AML-193 (cell line): ENCODE data around the gene PDXK.

Experiments
- DNase-seq, 2 experiments: peaks; one replicate each; lab custom pipeline; 2025; lab: John Stamatoyannopoulos, UW

Gene PDXK

DNA sequence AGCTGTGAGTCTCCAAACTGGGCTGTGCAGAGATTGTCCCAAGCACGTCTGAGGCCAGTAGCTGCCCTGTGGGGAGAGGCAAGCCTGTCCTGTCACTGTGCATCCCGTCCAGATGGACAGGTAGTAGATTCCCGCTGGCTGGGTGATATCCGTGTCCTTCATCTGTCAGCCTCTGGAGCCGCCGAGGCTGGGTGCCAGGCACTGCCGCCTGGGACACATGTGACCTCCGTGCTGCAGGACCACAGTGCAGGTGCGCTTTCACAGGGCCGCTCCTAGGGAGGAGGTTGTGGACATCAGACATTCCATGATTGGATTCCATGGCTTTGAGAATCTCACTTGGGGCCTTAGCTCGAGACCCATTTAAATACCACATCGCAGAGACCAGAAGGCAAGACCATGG is 4.7 kb downstream of the PDXK start:
- DNase-seq = no peak

DNA sequence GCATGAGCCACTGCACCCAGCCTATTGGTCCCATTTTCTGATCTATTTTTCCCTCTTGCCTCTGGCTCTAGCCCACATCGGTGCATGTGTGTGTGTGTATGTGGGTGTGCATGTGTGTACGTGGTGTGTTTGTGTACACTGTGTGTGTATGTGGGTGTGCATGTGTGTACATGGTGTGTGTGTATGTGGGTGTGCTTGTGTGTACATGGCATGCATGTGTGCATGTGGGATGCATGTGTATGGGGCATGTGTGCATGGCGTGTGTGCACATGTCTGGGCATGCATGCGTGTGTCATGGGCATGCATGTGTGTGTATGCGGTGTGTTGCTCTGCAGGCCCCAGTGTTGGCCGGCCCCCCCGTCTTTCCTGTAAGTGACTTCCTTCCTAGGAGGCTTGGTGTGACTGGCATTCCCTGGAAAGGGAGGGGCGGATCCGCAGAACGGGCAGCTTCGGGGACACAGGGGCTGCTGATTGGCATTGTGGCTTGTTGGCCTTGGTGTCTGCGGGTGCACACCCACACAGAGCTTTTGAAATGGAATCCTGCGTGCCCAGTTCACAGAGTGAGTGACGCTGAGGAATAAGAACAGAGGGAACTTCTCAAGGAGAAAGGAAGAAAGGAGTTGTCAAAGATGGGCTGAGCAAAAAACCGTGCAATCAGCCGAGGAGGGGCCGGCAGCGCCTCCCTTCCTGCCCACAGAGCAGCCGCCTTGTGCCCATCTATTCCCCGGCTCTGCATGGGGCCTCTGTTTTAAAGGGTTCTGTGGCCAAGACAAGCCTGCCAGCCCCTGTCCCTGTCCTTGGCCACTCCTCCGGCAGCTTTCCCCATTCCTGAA is 8.0 kb downstream of the PDXK start:
- no peak for DNase-seq

DNA sequence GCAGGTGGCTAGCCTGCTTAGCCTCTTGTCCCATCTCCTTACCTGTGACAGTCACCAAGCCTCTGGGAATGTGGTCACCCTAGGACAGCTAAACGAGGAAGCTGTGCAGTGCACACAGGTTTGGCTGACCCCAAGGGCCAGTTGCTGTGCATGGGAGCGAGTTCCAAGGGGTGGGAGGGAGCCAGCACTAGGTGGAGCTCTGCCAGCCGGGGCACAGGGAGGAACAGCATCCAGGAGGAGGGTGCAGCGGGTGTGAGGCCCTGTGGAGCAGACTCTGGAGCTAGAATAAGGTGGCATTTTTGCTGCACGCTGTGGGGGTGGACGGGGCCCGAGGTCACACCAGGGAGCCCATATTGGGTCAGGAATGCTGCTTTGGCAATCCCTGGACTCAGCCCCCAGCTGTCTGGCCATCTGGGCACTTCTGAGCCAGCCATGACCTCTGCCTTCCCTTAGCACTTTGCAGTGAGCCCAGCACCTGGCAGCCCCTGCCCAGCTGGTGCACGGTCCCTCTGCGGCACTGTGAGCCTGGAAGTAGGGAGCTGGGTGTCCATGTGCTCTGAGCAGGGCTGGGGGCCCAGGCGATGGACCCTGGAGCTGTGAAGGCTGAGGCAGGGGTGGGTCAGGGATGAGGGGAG is 8.7 kb downstream of the PDXK start:
- peak in 1 of 2 experiments; percentile 13 for DNase-seq

DNA sequence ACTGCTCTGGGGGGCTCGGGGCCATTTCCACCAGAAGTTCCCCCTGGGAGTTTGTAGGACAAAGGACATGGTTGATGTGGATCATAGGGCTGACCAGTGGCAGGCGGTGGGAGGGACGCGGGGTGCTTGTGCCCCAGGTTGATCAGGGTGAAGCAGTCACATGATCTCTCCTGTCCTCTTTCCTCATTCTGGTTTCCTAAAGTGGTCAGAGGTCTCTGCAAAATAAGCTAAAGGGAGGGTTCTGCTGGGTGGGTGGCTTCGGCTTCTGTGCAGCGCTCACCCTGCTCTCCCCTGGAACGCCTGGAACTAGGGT is 9.2 kb downstream of the PDXK start:
- DNase-seq = peak; percentile 52 to 66

DNA sequence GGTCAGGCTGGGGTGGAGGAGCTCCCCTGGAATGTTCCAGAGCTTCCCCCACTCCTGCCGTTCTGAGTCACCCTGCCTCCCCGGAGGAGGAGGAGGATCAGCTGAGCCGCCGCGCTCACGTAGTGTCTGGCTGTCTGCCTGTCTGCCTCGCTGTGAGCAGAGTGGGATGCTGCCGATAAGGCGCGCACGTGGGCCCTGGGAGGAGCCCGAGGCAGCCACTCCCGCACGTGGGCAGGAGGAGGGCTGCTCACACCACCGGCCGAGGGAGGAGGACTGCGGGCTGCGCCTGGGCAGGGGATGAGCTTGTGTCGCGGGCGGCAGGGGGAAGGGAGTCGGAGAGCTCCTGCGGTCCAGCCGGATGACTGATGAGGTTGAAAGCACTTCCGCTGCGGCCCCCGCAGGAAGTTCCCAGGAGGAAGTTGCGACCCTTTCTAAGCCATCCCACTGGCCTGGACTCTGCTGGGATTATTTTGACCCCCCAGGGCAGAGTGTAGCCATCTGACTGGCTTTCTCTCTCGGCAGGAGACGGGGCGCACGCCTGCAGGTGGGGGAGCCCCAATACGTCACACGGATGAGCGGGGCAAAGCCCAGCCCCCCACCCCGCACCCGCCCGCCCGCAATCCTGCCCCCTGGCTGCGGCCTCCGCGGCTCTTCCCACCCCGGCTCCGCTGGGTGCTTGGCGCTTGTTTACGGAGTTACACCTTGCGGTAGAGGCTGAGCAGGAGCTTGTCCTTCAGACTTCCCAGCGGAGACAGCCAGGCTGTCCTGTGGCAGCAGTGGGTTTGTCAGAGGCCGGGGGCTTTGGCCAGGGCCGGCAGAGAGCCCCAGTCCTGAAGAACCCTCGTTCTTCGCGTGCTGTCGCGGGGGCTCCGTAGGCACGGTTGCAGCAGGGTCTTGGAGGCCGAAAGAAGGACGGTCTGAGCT is 9.8 kb downstream of the PDXK start:
- peak; percentile 78 to 83 for DNase-seq

DNA sequence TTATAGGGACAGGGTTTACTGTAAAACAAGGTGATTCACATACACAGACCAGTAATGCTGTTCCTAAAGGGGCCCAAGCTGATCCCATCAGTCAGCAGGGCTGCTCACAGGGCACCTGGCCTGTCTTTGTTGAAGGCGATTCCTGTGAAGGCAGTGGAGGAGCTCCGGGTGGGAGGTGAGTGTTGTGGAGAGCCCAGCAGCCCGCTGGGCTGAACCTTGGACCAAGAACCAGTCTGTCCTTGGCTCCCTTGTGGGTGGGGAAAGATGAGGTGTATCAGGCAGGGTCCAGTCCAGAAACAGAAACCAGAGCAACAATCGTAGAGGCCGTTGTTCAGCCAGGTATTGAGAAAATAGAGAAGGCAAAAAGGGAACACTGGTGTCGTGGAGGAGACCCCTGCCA is 12.5 kb downstream of the PDXK start:
- DNase-seq = no peak

DNA sequence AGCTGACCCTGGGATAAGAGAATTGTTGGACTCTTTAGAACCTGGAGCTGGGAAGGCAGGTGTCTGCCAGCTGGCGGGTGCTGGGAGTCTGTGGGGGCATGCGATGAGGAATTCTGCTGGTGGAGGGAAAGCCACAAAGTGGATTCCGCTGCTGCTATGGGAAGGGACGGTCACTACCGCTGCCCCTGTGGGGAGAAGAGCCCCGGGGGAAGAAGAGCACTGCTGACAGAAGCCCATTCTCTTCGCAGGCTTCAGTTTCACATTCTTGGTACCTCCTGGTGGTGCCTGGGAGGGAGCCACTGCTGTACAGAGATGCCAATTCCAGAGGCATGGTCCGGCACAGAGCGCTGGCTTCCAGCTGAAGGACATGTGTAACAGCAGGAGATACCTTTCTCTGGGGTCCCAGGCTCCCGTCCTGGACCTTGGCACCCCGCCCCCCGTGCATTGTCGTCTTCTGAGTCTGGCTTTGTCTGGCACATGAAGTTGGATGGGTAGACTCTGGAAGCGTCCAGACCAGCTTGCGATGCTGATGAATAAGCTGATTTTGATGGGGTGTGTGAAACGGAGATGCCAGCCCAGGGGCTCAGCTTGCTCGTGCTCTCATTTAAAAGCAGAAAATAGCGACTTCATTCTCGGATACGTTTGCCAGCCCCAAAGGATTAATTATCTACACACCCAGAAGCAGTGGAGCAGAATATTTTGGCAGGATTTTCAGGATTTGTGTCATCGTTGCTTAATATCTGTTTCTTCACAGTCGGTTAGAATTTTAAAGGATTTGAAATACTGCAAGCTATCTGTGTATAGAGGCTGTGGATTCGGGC is 13.2 kb downstream of the PDXK start:
- DNase-seq = no peak

DNA sequence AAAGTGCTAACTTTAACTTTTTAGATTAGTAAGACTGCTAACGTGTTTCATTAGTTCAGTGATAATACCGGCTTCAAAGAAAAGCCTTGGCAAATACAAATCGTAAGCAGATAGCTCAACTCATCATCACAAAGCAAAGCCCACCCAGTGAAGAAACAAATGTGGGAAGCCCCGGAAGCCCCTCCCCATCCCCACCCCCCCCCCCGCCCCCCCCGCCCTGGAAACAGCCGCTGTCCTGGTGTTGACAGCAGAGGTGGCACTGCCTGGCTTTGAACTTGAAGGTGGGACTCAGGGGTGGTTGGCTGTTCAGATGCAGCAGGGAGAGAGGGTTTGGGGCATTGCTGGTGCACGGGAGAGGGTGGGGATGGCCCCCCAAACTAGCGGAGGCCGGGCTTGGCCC is 14.1 kb downstream of the PDXK start:
- DNase-seq = no peak

DNA sequence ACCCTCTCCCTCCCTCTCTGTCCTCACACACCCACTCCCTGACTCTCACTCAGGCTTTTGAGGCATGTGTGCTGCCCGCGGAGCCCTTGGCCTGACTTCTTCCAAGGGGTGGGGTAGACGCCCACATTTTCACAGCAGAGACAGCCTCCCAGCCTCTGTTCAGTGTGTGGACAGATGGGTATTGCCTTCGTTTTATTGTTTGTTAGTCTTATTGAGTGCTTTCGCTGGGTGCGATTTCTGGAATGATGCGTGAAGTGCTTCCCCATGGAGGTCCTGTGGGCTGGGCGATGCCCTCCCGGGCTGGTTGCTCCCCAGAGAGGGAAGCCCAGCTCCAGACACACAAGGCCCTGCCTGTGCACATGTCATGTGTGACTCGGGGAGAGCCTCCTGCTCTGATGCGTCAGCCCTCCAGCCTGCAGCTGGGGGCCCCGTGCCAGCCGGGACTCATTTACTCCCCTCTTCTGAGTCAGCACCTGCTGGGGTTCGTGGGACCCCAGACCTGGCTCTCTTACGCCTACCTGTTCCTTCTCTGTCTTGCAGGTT is 14.7 kb downstream of the PDXK start:
- DNase-seq = no peak

DNA sequence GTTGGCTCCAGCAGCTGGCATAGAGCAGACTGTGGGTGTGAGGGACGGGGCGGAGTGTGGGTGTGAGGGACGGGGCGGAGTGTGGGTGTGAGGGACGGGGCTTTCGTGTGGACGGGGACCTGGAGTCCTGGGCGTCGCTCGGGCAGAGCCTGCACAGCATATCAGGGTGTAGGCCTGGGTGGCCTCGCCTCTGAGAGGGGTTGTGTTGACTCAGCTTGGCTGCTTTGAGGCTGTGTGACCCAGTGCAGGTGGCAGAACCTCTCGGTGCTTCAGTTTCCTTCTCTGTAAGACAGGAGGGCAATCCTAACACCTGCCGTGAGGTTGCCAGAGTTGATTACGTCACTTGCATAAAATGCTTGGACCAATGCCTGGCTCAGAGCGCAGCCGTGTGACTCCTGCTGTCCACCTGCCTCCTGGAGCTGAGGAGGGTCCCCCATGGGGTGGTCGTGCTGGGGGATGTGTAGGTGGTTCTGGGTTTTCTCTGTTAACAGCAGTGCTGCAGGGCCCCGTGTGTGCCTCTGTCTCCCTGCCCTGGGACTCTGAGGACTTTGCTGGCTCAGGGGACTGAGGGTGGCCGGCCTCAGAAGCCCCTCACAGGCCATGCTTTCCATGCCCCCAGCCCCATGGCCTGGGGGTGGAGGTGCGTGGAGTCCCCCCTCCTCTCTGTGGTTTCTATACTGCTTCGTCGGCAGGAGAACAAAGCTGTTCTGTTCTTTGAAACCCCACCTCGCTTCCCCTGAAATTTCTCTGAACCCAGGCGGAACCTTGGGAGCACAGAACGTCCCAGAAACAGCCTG is 15.4 kb downstream of the PDXK start:
- no peak for DNase-seq

DNA sequence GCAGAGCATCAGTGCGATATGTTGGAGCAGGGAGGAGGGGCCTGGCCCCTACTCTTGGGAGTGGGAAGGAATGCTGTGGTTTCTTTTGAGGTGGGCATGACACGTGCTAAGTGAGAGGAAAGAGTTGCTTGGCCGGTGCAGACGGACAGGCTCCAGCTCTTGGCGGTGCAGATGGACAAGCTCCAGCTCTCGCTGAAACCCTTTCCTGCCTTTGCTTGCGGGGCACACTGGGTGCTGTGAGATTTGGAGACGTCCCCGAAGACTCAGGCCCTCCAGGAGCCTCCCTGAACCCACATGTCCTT is 15.9 kb downstream of the PDXK start:
- DNase-seq = no peak

DNA sequence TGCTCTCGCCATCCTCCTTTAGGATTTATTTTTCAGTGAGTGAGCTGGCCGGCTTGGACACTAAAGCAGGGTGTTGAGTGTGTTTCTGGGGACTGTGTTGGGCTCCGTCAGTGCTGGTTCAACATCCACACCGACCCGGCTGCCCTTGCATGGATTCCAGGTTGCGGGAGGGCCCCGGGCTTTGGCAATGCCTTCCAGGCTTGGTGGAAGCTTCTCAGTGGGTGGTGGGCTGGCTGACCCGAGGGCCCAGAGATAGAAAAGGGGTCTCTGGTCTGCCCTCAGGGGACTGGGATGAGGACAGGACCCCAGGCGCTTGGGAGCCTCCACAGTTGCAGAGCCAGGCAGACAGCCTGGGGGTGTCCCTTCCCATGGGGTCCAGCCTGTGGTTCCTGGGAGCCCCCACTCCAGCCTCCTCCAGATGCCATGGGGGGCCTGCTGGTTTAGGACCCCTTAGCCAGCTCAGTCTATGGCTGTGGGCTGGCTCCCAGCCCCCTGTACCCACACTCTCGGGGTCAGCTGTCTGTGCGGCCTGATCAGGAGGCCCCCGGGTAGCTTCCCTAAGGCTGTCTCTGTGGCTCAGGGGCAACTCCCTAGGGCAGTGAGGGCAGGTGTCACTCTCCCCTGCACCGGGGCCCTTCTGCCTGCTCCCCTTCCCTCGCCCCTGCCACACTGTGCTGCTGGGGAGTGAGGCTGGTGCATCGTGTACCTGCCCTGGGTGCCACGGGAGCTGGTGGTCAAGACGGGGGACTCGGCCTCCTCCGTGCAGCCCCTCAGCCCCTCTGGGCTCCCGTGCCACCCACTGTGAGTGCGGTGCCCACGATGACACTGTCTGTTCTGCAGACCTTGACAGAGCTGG is 16.5 kb downstream of the PDXK start:
- DNase-seq = no peak

DNA sequence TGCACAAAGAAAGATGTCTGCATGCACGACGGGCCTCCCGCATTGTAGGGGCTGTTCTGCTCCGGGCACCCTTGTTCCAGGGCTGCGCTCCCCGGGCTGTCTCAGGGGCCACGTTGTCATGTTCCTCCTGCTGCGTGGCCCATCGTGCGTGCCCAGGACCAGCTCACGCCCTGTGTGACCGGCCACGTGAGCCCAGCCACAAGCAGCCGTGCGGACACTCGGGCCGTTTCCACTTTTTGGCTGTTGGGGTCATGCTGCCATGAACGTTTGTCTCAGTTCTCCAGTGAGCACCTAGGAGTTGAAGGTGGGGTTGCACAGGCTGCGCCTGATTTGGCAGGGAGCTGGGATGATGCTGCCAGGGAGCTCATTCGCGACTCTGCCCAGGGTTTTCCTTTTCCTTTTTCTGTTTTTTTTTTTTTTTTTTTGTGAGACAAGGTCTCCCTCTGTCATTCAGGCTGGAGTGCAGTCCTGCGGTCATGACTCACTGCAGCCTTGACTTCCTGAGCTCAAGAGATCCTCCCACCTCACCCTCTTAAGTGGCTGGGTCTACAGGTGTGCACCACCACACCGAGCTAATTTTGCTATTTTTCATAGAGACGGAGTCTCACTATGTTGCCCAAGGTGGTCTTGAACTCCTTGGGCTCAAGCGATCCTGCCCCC is 17.4 kb downstream of the PDXK start:
- DNase-seq = no peak

DNA sequence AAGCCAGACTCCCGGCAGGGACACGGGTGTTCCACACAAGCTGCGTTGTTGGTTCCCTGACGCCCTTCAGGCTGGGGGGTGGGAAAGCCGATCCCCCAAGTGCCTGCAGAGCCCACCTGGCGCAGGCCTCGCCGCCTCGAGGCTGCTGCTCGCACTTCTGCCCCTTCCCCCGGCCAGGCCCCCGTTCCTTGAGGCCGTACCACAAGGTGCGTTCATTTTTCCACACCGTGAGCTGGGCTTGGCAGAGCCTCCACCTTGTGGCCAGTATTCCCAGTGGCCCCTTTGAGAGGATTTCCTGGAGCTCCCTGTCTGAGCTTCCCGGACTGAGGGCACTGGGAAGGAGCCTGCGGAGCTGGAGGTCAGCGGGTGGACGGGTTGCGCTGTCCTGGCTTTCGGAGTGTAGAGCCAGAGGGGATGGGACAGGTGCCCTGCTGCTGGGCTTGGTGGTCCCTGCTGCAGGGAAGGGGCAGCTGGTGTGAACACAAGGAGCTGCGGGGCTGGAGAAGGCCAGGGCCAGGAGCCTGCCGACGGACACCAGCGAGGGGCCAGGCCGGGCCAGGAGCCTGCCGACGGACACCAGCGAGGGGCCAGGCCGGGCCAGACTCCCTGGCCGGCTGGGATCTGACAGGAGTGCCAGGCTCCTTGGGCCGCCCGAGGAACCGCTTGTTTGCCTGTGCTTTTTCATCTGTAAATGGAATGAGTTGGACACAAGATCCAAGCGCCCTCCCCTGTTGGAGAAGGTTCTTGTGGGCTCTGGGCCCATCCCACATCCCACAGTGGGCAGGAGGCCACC is 18.4 kb downstream of the PDXK start:
- DNase-seq = no peak

DNA sequence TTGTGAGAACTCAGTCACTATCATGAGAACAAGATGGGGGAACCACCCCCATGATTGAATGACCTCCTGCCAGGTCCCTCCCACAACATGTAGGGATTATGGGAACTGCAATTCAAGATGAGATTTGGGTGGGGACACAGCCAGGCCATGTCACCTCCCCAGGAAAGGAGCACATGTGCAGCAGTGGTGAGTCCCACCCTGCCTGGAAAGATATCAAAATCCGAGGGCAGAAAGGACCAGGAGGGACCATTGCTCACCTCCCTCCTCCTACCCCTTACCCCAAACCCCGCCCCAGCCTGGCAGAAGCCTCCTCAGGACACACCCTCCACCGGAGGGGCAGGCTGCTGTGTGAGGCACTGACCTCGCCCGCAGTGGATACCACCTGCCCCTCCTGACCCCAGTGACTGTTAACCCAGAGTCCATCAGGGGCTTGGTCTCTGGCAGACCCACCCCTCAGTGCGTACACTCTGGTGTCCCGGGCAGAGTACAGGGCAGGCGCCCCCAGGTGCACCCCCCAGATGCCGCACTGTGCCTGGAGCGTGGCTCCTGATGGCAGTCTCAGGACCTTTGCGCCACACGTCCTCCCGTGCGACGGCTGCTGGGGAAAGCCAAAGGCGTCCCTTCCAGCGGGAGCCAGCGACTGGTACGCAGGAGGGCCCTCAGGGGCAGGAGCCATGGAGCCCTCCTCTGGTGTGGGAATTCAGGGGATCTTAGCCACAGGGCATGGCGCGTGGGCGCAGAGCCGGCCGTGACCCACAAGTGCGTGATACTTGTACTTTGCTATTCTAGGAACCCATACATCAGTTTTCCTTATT is 20.9 kb downstream of the PDXK start:
- no peak for DNase-seq

DNA sequence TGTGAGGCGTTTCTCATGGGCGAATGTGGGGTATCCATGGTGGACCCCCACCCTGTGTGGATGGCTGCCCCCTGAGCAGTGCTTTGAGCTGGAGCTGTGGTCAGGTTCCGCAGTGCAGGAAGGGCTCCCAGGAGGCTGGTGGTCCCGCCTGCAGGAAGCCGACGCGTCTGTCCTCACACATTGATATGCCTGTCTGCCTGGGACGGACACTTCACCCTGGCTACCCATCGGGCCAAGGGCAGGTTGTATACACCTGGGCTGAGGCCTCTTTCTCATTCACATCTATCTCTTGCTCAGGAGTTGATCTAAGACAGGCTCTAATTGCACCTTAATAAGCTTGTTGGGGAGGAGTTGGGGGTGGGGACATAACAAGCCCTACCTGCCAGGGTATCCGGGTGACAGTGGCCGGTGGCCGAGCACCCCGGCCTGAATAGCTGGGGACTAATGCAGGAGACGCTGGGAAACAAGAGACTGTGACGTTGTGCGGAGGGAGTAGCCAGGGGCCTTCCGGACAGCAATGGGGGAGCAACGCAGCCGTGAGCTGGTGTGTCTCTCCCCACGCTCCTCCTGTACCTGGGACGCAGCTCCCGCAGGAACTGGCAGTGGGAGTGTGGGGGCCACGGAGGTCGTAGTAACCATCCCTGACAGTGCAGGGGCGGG is 21.7 kb downstream of the PDXK start:
- no peak for DNase-seq

DNA sequence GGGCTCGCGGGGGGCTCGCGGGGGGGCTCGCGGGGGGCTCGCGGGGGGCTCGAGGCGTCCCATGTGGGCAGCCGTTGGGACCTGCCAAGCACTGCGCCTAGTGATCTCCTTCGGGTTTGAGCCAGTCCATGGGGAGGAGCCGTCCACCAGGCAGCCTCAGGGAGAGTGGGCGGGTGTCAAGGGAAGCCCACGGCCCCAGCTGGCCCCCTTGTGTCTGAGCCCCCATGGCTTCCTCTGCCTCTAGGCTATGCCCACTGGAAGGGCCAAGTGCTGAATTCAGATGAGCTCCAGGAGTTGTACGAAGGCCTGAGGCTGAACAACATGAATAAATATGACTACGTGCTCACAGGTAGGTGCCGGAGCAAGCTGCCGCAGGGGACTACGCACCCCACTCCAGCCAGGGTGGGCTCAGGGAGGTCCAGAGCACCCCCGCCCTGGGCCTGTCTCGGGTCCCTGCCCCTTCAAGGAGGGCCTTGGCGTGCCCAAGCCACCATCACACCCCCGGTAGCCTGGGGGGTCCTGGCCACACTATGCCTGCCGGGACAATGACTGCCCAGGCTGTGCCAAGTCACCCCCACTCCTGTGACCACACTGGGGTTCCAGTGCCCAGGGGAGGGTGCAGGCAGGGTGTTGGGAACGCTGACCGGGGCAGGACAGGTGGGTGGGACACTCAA is 22.6 kb downstream of the PDXK start:
- DNase-seq = no peak
